Heart left ventricle (tissue), 16 donors: Measurements from ENCODE around the gene RHBDL3. TPM values are rescaled to one million over a fixed set of nuclear protein-coding genes. Genes with fewer than 3 reads are reported as not detected.

ENCODE experiments used
- ATAC-seq, 4 donors: fragments of 200-7000 bp; cut with Tn5 transposase; one replicate each; pipeline ENCODE4 v1.9.1; 2020 to 2022; ENCODE audit warnings: moderate library complexity in 4 of 4, mild to moderate bottlenecking in 3 of 4, moderate number of reproducible peaks in 1 of 4
- DNase-seq, 5 donors: peaks; one replicate each; pipeline ENCODE4 v3.0.0-alpha.2; 2020
- H3K27ac ChIP-seq, 12 donors: fragments of 200-600 bp; sonication (generic) in 4 of 12; one replicate each; pipeline versions ENCODE4 v1.5.0 to v1.8.0; 2016 to 2022; ENCODE audit warnings: mild to moderate bottlenecking in 2 of 12
- H3K27me3 ChIP-seq, 9 donors: fragments of 200-600 bp; sonication (generic) in 2 of 9; one replicate each; pipeline versions ENCODE4 v1.5.1 to v1.8.0; 2016 to 2022; ENCODE audit warnings: mild to moderate bottlenecking in 3 of 9
- H3K36me3 ChIP-seq, 9 donors: fragments of 200-600 bp; sonication (generic) in 2 of 9; one replicate each; pipeline versions ENCODE4 v1.5.0 to v1.8.0; 2018 to 2022; ENCODE audit warnings: mild to moderate bottlenecking in 2 of 9
- H3K4me1 ChIP-seq, 12 donors: fragments of 200-600 bp; sonication (generic) in 4 of 12; one replicate each; pipeline versions ENCODE4 v1.5.0 to v1.8.0; 2016 to 2022; ENCODE audit warnings: mild to moderate bottlenecking in 3 of 12
- H3K4me3 ChIP-seq, 12 donors: fragments of 200-600 bp; sonication (generic) in 4 of 12; one replicate each; pipeline versions ENCODE4 v1.5.0 to v1.8.0; 2017 to 2022; ENCODE audit warnings: mild to moderate bottlenecking in 9 of 12, moderate library complexity in 4 of 12
- H3K9me3 ChIP-seq, 12 donors: fragments of 200-600 bp; sonication (generic) in 4 of 12; one replicate each; pipeline versions ENCODE4 v1.5.0 to v1.8.0; 2016 to 2022; ENCODE audit warnings: mild to moderate bottlenecking in 1 of 12
- CTCF ChIP-seq, 12 donors: fragments of 200-600 bp; sonication (generic) in 4 of 12; IDR thresholded peaks; one replicate each; pipeline versions ENCODE4 v1.5.0 to v1.8.0; 2018 to 2022; ENCODE audit warnings: antibody characterized with exemption in 12 of 12, mild to moderate bottlenecking in 5 of 12
- POLR2A ChIP-seq, 2 donors: fragments of 450-650 bp; IDR thresholded peaks; one replicate each; pipeline ENCODE4 v1.6.1; 2017; ENCODE audit warnings: antibody characterized with exemption in 2 of 2, mild to moderate bottlenecking in 2 of 2, moderate library complexity in 2 of 2
- WGBS, 4 donors: extraction: QIAGEN DNeasy Blood & Tissue Kit in 2 of 4; methylation state at CpG; one replicate each; pipeline versions ENCODE4 v1.1.5 to v1.1.7; 2013 to 2018; 5-methylcytosine and 5-hydroxymethylcytosine counted together
- intact Hi-C, 10 donors: fragments of 100-400 bp; cut with DNase I; formaldehyde crosslinking; loops; one replicate each; pipeline versions ENCODE4 v1.11.1 to v1.14.2; 2022
- polyA plus RNA-seq, 2 donors: library from polyadenylated mRNA; stranded (reverse); fragments of 200-250 nt; gene quantifications; one replicate each; pipeline ENCODE4 v1.2.3, GENCODE V29; 2013
- total RNA-seq, 9 donors: library from RNA; depleted of rRNA in 2 of 9; stranded (reverse); fragments of >200 nt in 2 of 9; fragmentation: NEBNext Ultra II Directional in 3 of 9; extraction: Animal tissue kit (Norgen Biotek cat#: 25700) in 3 of 9; gene quantifications; one replicate each; pipeline versions ENCODE4 v1.1.0 to v1.2.4, GENCODE V29; 2016 to 2023
- donor health status: ischemic (EF 13 %, LVEDD 7.1; RV severe dilation, severe dysfunction).
- donor health status: healthy with polysubstance abuse.
- donor health status: DM: no; HTN: yes; CAD: no.
- donor health status: DM: no; HTN: no; CAD: no.
- donor health status: ischemic (EF 25% LVEDD 6.9; RV normal size, moderate dysfunction).
- donor health status: ischemic (EF 25% LVEDD 5.7; RV mildly dilated, moderate dysfunction).
- donor health status: healthy.
- donor health status: DM: yes; HTN: yes; CAD: no.
- donor health status: ischemic (EF 35%, LVEDD 5.7; RV mildly dilated, moderate dysfunction).
- donor health status: nonischemic (EF 11% LVEDD 7.7; RV severe dilation, severe dysfunction).
- donor health status: DM: yes; HTN: yes; CAD: no.
- donor health status: PGD.
- donor health status: ischemic (EF 29% LVEDD 5.4; RV normal size, mild dysfunction).
- donor health status: nonischemic (EF 23%, LVEDD 6.1; RV moderate dilation, normal function).

RHBDL3 gene
- total and polyA plus RNA-seq, 11 donors: 0.05 to 4.8 (median 0.36) TPM

DNA sequence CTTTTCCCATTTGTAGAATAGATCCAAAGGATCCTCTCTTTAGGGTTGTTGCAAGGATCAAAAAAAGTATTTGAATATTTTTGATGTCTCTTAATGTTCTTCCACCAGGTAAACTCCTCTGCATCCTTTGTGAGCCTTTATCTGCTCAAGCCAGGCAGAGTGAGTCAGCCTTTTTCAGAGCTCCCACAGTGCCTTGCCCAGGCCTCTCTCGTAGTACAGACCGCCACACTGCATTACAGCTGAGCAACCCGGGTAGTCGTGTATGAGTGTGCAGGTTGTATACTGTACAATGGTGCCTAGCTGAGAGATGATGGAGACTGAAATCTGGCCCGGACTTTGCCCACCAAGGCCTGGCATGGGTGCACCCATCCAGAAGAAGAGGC lies 20.9 kb downstream of the RHBDL3 start:
- H3K36me3 ChIP-seq: no peaks in the 10 kb centered on the region
- H3K27ac ChIP-seq: no peak overlapping the region
- 87 to 96% (median 88%) methylated on average over 5 of the region's 5 CpGs for WGBS, 4 donors
- no peaks in the 10 kb centered on the region for H3K9me3 ChIP-seq
- intact Hi-C loops: no loop called here
- peaks cover 0 to 7% (median 0%) of the 10 kb centered on the region in 9 donors for H3K27me3 ChIP-seq
- TF ChIP-seq CTCF (IDR thresholded peaks at IDR 0.05): no peak
- no peak for TF ChIP-seq POLR2A (IDR thresholded peaks at IDR 0.05)
- no peak overlapping the region for H3K4me3 ChIP-seq
- DNase-seq (no peak), ATAC-seq (no peak)
- peaks cover 0 to 8% (median 4%) of the 10 kb centered on the region in 12 donors for H3K4me1 ChIP-seq

- 89 to 93% (median 89%) methylated on average over 9 to 10 of the region's 10 CpGs for WGBS, 4 donors
- Histone ChIP-seq H3K27me3 (peaks cover 0 to 7% (median 0%) of the 10 kb centered on the region in 9 donors), H3K9me3 (no peaks in the 10 kb centered on the region), H3K27ac (no peak overlapping the region), H3K4me3 (no peak overlapping the region), H3K36me3 (no peaks in the 10 kb centered on the region), H3K4me1 (peaks cover 0 to 8% (median 4%) of the 10 kb centered on the region in 12 donors)
- DNase-seq (no peak), ATAC-seq (no peak)
- intact Hi-C loops: no loop called here
- TF ChIP-seq POLR2A (IDR thresholded peaks at IDR 0.05) (no peak), CTCF (IDR thresholded peaks at IDR 0.05) (no peak)
These were observed 22.3 kb downstream of the RHBDL3 start for GRCh38 chr17:32287804-32288511.

GRCh38 chr17:32288615-32289014 lies 23.0 kb downstream of the RHBDL3 start:
- intact Hi-C loops: no loop called here
- ATAC-seq: peak in 1 of 4 donors; percentile 39
- peaks cover 0 to 8% (median 4%) of the 10 kb centered on the region in 12 donors for H3K4me1 ChIP-seq
- TF ChIP-seq POLR2A (IDR thresholded peaks at IDR 0.05): no peak
- no peak for TF ChIP-seq CTCF (IDR thresholded peaks at IDR 0.05)
- H3K9me3 ChIP-seq: no peaks in the 10 kb centered on the region
- 59 to 81% (median 68%) methylated on average over 11 of the region's 11 CpGs for WGBS, 4 donors
- H3K4me3 ChIP-seq: no peak overlapping the region
- H3K36me3 ChIP-seq: no peaks in the 10 kb centered on the region
- H3K27ac ChIP-seq: no peak overlapping the region
- H3K27me3 ChIP-seq: peaks cover 0 to 7% (median 0%) of the 10 kb centered on the region in 9 donors
- no peak for DNase-seq

- no peaks in the 10 kb centered on the region for H3K9me3 ChIP-seq
- TF ChIP-seq POLR2A (IDR thresholded peaks at IDR 0.05) (no peak), CTCF (IDR thresholded peaks at IDR 0.05) (no peak)
- no peaks in the 10 kb centered on the region for H3K4me1 ChIP-seq
- H3K4me3 ChIP-seq: no peak overlapping the region
- ATAC-seq (no peak), DNase-seq (no peak)
- H3K27me3 ChIP-seq: peaks cover 0 to under 1% (median 0%) of the 10 kb centered on the region in 9 donors
- no peaks in the 10 kb centered on the region for H3K36me3 ChIP-seq
- H3K27ac ChIP-seq: no peak overlapping the region
- intact Hi-C loops: no loop called here
- WGBS, 4 donors: 79 to 89% (median 87%) methylated on average over 9 of the region's 9 CpGs
These were observed 23.9 kb downstream of the RHBDL3 start for GRCh38 chr17:32289471-32290070.
